ENCODE results near the gene DIAPH1.

The DIAPH1 gene

DNA sequence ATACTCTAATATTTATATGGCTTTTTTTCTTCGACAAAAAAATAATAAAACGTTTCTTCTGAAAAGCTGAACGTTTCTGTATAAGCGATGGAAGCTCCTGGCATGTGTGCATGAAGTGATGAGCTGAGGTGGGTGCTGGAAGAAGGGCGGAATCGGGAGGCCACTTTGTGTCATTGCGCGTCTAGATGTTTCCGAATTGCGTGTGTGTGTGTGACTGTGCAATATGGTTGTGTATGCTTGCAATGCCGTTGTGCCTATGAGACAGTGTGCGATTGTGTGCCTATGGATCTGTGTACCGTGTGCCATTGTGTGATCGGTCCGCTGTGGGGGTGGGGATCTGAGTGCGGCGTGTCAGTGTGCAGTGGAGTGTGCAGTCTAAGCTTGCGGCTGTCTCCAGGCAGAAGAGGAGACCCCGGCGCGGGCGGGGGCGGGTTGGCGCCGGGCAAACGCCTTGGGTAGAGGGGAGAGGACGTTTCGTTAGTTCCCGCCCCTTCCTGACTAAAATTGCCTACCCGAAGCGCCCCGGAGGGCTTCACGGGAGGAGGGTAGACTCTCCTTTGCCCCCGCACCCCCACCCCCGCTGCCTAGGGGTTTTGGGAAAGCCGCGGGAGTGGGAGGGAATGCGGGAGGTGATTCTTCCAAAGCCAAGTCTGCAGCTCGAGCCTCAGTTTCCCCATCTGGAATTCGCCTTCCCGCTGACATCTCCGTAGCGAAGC, 105.7 kb downstream of the DIAPH1 start:
- Histone ChIP-seq H2BK12ac (ENCODE audit: low read length) (peak overlapping the region; percentile 91), H2BK5ac (ENCODE audit: low read length) (peak overlapping the region; percentile 79), H3K9me3 (replicated peaks in 1 of 2; ENCODE audit: control insufficient read depth in 2 of 2, insufficient read depth in 1 of 2, low read depth in 1 of 2, low read length in 2 of 2) (peaks cover 0 to 2% of the 10 kb centered on the region in 2 donors), H3K9ac (ENCODE audit: low read depth, low read length, poor library complexity) (peak overlapping the region; percentile 89), H3K4me1 (ENCODE audit: control insufficient read depth in 2 of 2, insufficient read depth in 1 of 2, low read depth in 1 of 2, low read length in 2 of 2) (peaks cover 37 to 42% of the 10 kb centered on the region in 2 donors), H3K4me3 (ENCODE audit: low read length in 2 of 2) (peak overlapping the region; percentile 46 to 74), H4K8ac (ENCODE audit: low read depth, low read length) (no peak overlapping the region), H3K27ac (replicated peaks; ENCODE audit: low read length) (peak overlapping the region; percentile 99), H2BK15ac (ENCODE audit: low read length) (no peak overlapping the region), H3K79me1 (ENCODE audit: low read depth, low read length) (no peaks in the 10 kb centered on the region), H4K91ac (ENCODE audit: low read depth, low read length, poor library complexity) (peak overlapping the region; percentile 48), H3K14ac (ENCODE audit: low read length) (no peak overlapping the region), H3K18ac (ENCODE audit: low read length) (peak overlapping the region; percentile 96), H3K36me3 (replicated peaks in 1 of 2; ENCODE audit: control insufficient read depth in 2 of 2, insufficient read depth in 2 of 2, low read length in 2 of 2) (peaks cover 29 to 61% of the 10 kb centered on the region in 2 donors), H2AFZ (ENCODE audit: low read length) (peak overlapping the region; percentile 69), H2AK5ac (ENCODE audit: low read depth, low read length) (peak overlapping the region; percentile 78), H2BK120ac (ENCODE audit: low read depth, low read length) (peak overlapping the region; percentile 51), H3K23ac (ENCODE audit: low read depth, low read length, poor library complexity) (no peak overlapping the region), H3K4ac (ENCODE audit: low read length) (peak overlapping the region; percentile 69), H3K27me3 (ENCODE audit: control insufficient read depth in 3 of 3, insufficient read depth in 3 of 3, low read depth in 1 of 3, low read length in 3 of 3) (no peaks in the 10 kb centered on the region), H3K4me2 (ENCODE audit: insufficient read depth, low read length, poor library complexity, severe bottlenecking) (peak overlapping the region; percentile 87)
- WGBS, 2 donors (ENCODE audit: extremely low coverage in 2 of 2, insufficient read length in 2 of 2, insufficient replicate concordance in 1 of 2): no CpG with 5 or more reads among the region's 43 CpGs
- DNase-seq (ENCODE audit: low spot score): peak; percentile 70

DNA sequence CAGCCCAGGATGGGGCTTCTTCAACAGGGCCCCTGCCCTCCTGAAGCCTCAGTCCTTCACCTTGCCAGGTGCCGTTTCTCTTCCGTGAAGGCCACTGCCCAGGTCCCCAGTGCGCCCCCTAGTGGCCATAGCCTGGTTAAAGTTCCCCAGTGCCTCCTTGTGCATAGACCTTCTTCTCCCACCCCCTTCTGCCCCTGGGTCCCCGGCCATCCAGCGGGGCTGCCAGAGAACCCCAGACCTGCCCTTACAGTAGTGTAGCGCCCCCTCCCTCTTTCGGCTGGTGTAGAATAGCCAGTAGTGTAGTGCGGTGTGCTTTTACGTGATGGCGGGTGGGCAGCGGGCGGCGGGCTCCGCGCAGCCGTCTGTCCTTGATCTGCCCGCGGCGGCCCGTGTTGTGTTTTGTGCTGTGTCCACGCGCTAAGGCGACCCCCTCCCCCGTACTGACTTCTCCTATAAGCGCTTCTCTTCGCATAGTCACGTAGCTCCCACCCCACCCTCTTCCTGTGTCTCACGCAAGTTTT, 106.3 kb downstream of the DIAPH1 start:
- peak overlapping the region; percentile 63 for H2BK12ac ChIP-seq (ENCODE audit: low read length)
- DNase-seq (ENCODE audit: low spot score): peak; percentile 65
- H3K9me3 ChIP-seq (replicated peaks in 1 of 2; ENCODE audit: control insufficient read depth in 2 of 2, insufficient read depth in 1 of 2, low read depth in 1 of 2, low read length in 2 of 2): peaks cover 0 to 2% of the 10 kb centered on the region in 2 donors
- H2AK5ac ChIP-seq (ENCODE audit: low read depth, low read length): peak overlapping the region; percentile 58
- H4K91ac ChIP-seq (ENCODE audit: low read depth, low read length, poor library complexity): no peak overlapping the region
- H3K27me3 ChIP-seq (ENCODE audit: control insufficient read depth in 3 of 3, insufficient read depth in 3 of 3, low read depth in 1 of 3, low read length in 3 of 3): no peaks in the 10 kb centered on the region
- no peak overlapping the region for H2BK5ac ChIP-seq (ENCODE audit: low read length)
- peaks cover 27 to 55% of the 10 kb centered on the region in 2 donors for H3K36me3 ChIP-seq (replicated peaks in 1 of 2; ENCODE audit: control insufficient read depth in 2 of 2, insufficient read depth in 2 of 2, low read length in 2 of 2)
- no peak overlapping the region for H3K14ac ChIP-seq (ENCODE audit: low read length)
- H3K9ac ChIP-seq (ENCODE audit: low read depth, low read length, poor library complexity): peak overlapping the region; percentile 82
- no peaks in the 10 kb centered on the region for H3K79me1 ChIP-seq (ENCODE audit: low read depth, low read length)
- no peak overlapping the region for H4K8ac ChIP-seq (ENCODE audit: low read depth, low read length)
- no CpG with 5 or more reads among the region's 28 CpGs for WGBS, 2 donors (ENCODE audit: extremely low coverage in 2 of 2, insufficient read length in 2 of 2, insufficient replicate concordance in 1 of 2)
- no peak overlapping the region for H3K4me3 ChIP-seq (ENCODE audit: low read length in 2 of 2)
- peak overlapping the region; percentile 45 for H3K4me2 ChIP-seq (ENCODE audit: insufficient read depth, low read length, poor library complexity, severe bottlenecking)
- no peak overlapping the region for H3K23ac ChIP-seq (ENCODE audit: low read depth, low read length, poor library complexity)
- peak overlapping the region; percentile 69 for H2AFZ ChIP-seq (ENCODE audit: low read length)
- no peak overlapping the region for H2BK15ac ChIP-seq (ENCODE audit: low read length)
- no peak overlapping the region for H2BK120ac ChIP-seq (ENCODE audit: low read depth, low read length)
- peak overlapping the region; percentile 99 for H3K27ac ChIP-seq (replicated peaks; ENCODE audit: low read length)
- H3K4ac ChIP-seq (ENCODE audit: low read length): peak overlapping the region; percentile 47
- peaks cover 43 to 46% of the 10 kb centered on the region in 2 donors for H3K4me1 ChIP-seq (ENCODE audit: control insufficient read depth in 2 of 2, insufficient read depth in 1 of 2, low read depth in 1 of 2, low read length in 2 of 2)
- H3K18ac ChIP-seq (ENCODE audit: low read length): peak overlapping the region; percentile 91

DNA sequence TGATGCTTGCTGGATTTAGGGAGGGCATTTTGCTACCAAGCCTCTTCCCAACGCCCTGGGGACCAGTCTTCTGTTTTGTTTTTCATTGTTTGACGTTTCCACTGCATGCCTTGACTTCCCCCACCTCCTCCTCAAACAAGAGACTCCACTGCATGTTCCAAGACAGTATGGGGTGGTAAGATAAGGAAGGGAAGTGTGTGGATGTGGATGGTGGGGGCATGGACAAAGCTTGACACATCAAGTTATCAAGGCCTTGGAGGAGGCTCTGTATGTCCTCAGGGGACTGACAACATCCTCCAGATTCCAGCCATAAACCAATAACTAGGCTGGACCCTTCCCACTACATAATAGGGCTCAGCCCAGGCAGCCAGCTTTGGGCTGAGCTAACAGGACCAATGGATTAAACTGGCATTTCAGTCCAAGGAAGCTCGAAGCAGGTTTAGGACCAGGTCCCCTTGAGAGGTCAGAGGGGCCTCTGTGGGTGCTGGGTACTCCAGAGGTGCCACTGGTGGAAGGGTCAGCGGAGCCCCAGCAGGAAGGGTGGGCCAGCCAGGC, 107.0 kb downstream of the DIAPH1 start:
- H2BK5ac ChIP-seq (ENCODE audit: low read length): no peak overlapping the region
- H3K36me3 ChIP-seq (replicated peaks in 1 of 2; ENCODE audit: control insufficient read depth in 2 of 2, insufficient read depth in 2 of 2, low read length in 2 of 2): peaks cover 27 to 50% of the 10 kb centered on the region in 2 donors
- no peak for DNase-seq (ENCODE audit: low spot score)
- H2BK15ac ChIP-seq (ENCODE audit: low read length): no peak overlapping the region
- H3K4ac ChIP-seq (ENCODE audit: low read length): no peak overlapping the region
- no peak overlapping the region for H3K14ac ChIP-seq (ENCODE audit: low read length)
- peak overlapping the region; percentile 17 for H4K8ac ChIP-seq (ENCODE audit: low read depth, low read length)
- peaks cover 48 to 51% of the 10 kb centered on the region in 2 donors for H3K4me1 ChIP-seq (ENCODE audit: control insufficient read depth in 2 of 2, insufficient read depth in 1 of 2, low read depth in 1 of 2, low read length in 2 of 2)
- peak overlapping the region; percentile 55 for H3K18ac ChIP-seq (ENCODE audit: low read length)
- peak overlapping the region; percentile 58 for H2AK5ac ChIP-seq (ENCODE audit: low read depth, low read length)
- no CpG with 5 or more reads among the region's 4 CpGs for WGBS, 2 donors (ENCODE audit: extremely low coverage in 2 of 2, insufficient read length in 2 of 2, insufficient replicate concordance in 1 of 2)
- no peaks in the 10 kb centered on the region for H3K27me3 ChIP-seq (ENCODE audit: control insufficient read depth in 3 of 3, insufficient read depth in 3 of 3, low read depth in 1 of 3, low read length in 3 of 3)
- H2AFZ ChIP-seq (ENCODE audit: low read length): no peak overlapping the region
- no peak overlapping the region for H3K4me2 ChIP-seq (ENCODE audit: insufficient read depth, low read length, poor library complexity, severe bottlenecking)
- no peak overlapping the region for H2BK120ac ChIP-seq (ENCODE audit: low read depth, low read length)
- H3K4me3 ChIP-seq (ENCODE audit: low read length in 2 of 2): no peak overlapping the region
- H3K23ac ChIP-seq (ENCODE audit: low read depth, low read length, poor library complexity): no peak overlapping the region
- no peak overlapping the region for H4K91ac ChIP-seq (ENCODE audit: low read depth, low read length, poor library complexity)
- H3K79me1 ChIP-seq (ENCODE audit: low read depth, low read length): no peaks in the 10 kb centered on the region
- no peak overlapping the region for H2BK12ac ChIP-seq (ENCODE audit: low read length)
- H3K27ac ChIP-seq (replicated peaks; ENCODE audit: low read length): peak overlapping the region; percentile 19
- peaks cover 0 to 2% of the 10 kb centered on the region in 2 donors for H3K9me3 ChIP-seq (replicated peaks in 1 of 2; ENCODE audit: control insufficient read depth in 2 of 2, insufficient read depth in 1 of 2, low read depth in 1 of 2, low read length in 2 of 2)
- H3K9ac ChIP-seq (ENCODE audit: low read depth, low read length, poor library complexity): no peak overlapping the region
